GM12878 (cell line): Measurements from ENCODE around the gene HSD17B12. TPM values are rescaled to one million over a fixed set of nuclear protein-coding genes. Genes with fewer than 3 reads are reported as not detected.

Source experiments
- FOXK2 ChIP-seq: fragments of 450-650 bp; IDR thresholded peaks from 2 replicates; pipeline ENCODE4 v1.6.1; 2017; ENCODE audit warnings: mild to moderate bottlenecking, moderate library complexity
- IKZF2 ChIP-seq, 2 experiments: fragments of 450-650 bp; IDR thresholded peaks; 2 replicates each; pipeline ENCODE4 v1.6.1; 2017; ENCODE audit warnings: mild to moderate bottlenecking in 2 of 2, moderate library complexity in 2 of 2
- KLF5 ChIP-seq: fragments of 450-650 bp; IDR thresholded peaks from 2 replicates; pipeline ENCODE4 v1.6.1; 2014; ENCODE audit warnings: mild to moderate bottlenecking; ENCODE audit not compliant: partially characterized antibody
- NR2F1 ChIP-seq: fragments of 450-650 bp; conservative IDR thresholded peaks from 2 replicates; pipeline ENCODE4 v1.6.1; 2017; ENCODE audit warnings: mild to moderate bottlenecking
- SIX5 ChIP-seq: IDR thresholded peaks from 2 replicates; pipeline ENCODE4 v1.6.1; 2011; ENCODE audit warnings: mild to moderate bottlenecking, low read depth, low read length, moderate library complexity; ENCODE audit not compliant: severe bottlenecking
- SPI1 ChIP-seq: IDR thresholded peaks from 2 replicates; pipeline ENCODE4 v1.6.1; 2011; ENCODE audit warnings: low read depth, mild to moderate bottlenecking, low read length, moderate library complexity, borderline replicate concordance; ENCODE audit not compliant: insufficient read depth
- YY1 ChIP-seq: IDR thresholded peaks from 2 replicates; pipeline ENCODE4 v1.6.1; 2011; ENCODE audit warnings: low read depth, mild to moderate bottlenecking, low read length
- polyA plus RNA-seq, 11 experiments: library from polyadenylated mRNA; depleted of rRNA in 4 of 11; unstranded in 6 of 11; stranded (reverse) in 5 of 11; fragments of >200 nt; fragmentation: Nextera tagmentation in 4 of 11; fragmentation: Illumina TruSeq in 1 of 11; extraction: Ambion mirVana in 4 of 11; extraction: Trizol in 1 of 11; gene quantifications; 1 replicate in 1 of 11; 2 replicates in 10 of 11; pipeline versions ENCODE4 v1.2.1 to v1.2.3, GENCODE V29; 2011 to 2016; ENCODE audit warnings: inconsistent platforms in 2 of 11, missing spikeins in 2 of 11, low read depth in 1 of 11
- total RNA-seq, 4 experiments: library from RNA; depleted of rRNA in 3 of 4; stranded (reverse); fragments of >200 nt in 3 of 4; fragmentation: Illumina TruSeq in 1 of 4; extraction: Trizol in 1 of 4; gene quantifications; 2 replicates each; pipeline versions ENCODE4 v1.2.1 to v1.2.3, GENCODE V29; 2013 to 2021
- TF ChIP-seq, protein P1 (sequence below): fragments of 450-650 bp; IDR thresholded peaks from 2 replicates; pipeline ENCODE4 v1.6.1; 2017; ENCODE audit warnings: borderline replicate concordance
- TF ChIP-seq, protein P2 (sequence below): IDR thresholded peaks from 2 replicates; pipeline ENCODE4 v1.6.1; 2012; ENCODE audit warnings: mild to moderate bottlenecking, low read depth, low read length
- TF ChIP-seq, protein P3 (sequence below): fragments of 450-650 bp; formaldehyde crosslinking; IDR thresholded peaks from 2 replicates; pipeline ENCODE4 v1.4.0; 2022; ENCODE audit warnings: mild to moderate bottlenecking, moderate library complexity

Gene HSD17B12
- total and polyA plus RNA-seq, 10 of the 15 experiments (the other 5 are each of a cell fraction or from before 2014, with no cell fraction given): 23.6 to 88.0 (median 64.7) TPM

DNA sequence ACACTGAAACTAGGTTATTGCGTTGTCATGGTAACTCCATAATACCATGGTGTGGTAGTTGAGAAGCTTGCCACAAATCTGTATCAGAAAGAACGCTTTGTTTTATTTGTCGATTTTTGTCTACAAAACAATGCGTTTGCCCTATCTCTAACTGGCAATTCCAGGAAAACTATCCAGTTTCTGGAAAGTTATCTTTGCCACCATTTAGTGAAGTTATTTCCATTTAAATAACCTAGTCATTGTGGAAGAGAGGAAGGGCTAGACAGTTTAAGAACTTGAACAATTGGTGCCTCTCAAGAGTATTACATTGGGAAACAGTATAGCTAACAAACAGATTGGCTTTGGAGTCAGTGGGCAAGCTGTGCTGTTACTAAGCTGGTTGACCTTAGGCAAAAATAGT is 7.9 kb downstream of the HSD17B12 start (continued):
- TF ChIP-seq, protein P1, sequence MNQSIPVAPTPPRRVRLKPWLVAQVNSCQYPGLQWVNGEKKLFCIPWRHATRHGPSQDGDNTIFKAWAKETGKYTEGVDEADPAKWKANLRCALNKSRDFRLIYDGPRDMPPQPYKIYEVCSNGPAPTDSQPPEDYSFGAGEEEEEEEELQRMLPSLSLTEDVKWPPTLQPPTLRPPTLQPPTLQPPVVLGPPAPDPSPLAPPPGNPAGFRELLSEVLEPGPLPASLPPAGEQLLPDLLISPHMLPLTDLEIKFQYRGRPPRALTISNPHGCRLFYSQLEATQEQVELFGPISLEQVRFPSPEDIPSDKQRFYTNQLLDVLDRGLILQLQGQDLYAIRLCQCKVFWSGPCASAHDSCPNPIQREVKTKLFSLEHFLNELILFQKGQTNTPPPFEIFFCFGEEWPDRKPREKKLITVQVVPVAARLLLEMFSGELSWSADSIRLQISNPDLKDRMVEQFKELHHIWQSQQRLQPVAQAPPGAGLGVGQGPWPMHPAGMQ: no peak
- TF ChIP-seq, protein P2, sequence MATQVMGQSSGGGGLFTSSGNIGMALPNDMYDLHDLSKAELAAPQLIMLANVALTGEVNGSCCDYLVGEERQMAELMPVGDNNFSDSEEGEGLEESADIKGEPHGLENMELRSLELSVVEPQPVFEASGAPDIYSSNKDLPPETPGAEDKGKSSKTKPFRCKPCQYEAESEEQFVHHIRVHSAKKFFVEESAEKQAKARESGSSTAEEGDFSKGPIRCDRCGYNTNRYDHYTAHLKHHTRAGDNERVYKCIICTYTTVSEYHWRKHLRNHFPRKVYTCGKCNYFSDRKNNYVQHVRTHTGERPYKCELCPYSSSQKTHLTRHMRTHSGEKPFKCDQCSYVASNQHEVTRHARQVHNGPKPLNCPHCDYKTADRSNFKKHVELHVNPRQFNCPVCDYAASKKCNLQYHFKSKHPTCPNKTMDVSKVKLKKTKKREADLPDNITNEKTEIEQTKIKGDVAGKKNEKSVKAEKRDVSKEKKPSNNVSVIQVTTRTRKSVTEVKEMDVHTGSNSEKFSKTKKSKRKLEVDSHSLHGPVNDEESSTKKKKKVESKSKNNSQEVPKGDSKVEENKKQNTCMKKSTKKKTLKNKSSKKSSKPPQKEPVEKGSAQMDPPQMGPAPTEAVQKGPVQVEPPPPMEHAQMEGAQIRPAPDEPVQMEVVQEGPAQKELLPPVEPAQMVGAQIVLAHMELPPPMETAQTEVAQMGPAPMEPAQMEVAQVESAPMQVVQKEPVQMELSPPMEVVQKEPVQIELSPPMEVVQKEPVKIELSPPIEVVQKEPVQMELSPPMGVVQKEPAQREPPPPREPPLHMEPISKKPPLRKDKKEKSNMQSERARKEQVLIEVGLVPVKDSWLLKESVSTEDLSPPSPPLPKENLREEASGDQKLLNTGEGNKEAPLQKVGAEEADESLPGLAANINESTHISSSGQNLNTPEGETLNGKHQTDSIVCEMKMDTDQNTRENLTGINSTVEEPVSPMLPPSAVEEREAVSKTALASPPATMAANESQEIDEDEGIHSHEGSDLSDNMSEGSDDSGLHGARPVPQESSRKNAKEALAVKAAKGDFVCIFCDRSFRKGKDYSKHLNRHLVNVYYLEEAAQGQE: no peak
- TF ChIP-seq FOXK2 (no peak), SPI1 (no peak), NR2F1 (no peak), KLF5 (no peak), SIX5 (no peak), IKZF2 (IDR thresholded peaks at IDR 0.05) (no peak), YY1 (no peak)
- TF ChIP-seq, protein P3, sequence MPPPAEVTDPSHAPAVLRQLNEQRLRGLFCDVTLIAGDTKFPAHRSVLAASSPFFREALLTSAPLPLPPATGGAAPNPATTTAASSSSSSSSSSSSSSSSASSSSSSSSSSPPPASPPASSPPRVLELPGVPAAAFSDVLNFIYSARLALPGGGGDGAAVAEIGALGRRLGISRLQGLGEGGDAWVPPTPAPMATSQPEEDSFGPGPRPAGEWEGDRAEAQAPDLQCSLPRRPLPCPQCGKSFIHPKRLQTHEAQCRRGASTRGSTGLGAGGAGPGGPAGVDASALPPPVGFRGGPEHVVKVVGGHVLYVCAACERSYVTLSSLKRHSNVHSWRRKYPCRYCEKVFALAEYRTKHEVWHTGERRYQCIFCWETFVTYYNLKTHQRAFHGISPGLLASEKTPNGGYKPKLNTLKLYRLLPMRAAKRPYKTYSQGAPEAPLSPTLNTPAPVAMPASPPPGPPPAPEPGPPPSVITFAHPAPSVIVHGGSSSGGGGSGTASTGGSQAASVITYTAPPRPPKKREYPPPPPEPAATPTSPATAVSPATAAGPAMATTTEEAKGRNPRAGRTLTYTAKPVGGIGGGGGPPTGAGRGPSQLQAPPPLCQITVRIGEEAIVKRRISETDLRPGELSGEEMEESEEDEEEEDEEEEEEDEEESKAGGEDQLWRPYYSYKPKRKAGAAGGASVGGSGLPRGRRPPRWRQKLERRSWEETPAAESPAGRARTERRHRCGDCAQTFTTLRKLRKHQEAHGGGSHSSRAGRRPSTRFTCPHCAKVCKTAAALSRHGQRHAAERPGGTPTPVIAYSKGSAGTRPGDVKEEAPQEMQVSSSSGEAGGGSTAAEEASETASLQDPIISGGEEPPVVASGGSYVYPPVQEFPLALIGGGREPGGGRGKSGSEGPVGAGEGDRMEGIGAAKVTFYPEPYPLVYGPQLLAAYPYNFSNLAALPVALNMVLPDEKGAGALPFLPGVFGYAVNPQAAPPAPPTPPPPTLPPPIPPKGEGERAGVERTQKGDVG (CRISPR knock-in tag): no peak
